ENCODE results near the gene GOLGA3.
"Not testable (repeated sequence)": the region's sequence is repeated elsewhere in the genome, so short reads cannot be mapped to it uniquely, and the experiment has no call there.

DNA sequence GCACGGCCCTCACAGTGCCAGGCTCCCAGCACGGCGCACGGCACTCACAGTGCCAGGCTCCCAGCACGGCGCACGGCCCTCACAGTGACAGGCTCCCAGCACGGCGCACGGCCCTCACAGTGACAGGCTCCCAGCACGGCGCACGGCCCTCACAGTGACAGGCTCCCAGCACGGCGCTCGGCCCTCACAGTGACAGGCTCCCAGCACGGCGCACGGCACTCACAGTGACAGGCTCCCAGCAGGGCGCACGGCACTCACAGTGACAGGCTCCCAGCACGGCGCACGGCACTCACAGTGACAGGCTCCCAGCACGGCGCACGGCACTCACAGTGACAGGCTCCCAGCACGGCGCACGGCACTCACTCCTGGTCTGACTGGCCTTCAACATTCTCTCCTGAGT is 7.6 kb upstream of the GOLGA3 start:
- TF ChIP-seq POLR2AphosphoS5 (IDR thresholded peaks at IDR 0.05; ENCODE audit: control insufficient read depth, insufficient read depth, low read depth, low read length); DMBX1 (CRISPR knock-in tag; IDR thresholded peaks at IDR 0.05; ENCODE audit: borderline replicate concordance); PHB (CRISPR knock-in tag; IDR thresholded peaks at IDR 0.05); TCF7L2 (IDR thresholded peaks at IDR 0.05; ENCODE audit: low read depth, low read length); GABPB1 (CRISPR knock-in tag; IDR thresholded peaks at IDR 0.05); SMAD1 (IDR thresholded peaks at IDR 0.05; ENCODE audit: low read depth, low read length, partially characterized antibody); BHLHE40 (IDR thresholded peaks at IDR 0.05; ENCODE audit: low read length); BRCA1 (IDR thresholded peaks at IDR 0.05); BRCA1 (CRISPR knock-in tag; IDR thresholded peaks at IDR 0.05); CHD2 (IDR thresholded peaks at IDR 0.05; ENCODE audit: low read depth, low read length); ZNF274 (IDR thresholded peaks at IDR 0.05; ENCODE audit: borderline replicate concordance, low read depth, low read length); ZBTB11 (CRISPR knock-in tag; IDR thresholded peaks at IDR 0.05): not testable (repeated sequence)
- TF ChIP-seq, protein P1, sequence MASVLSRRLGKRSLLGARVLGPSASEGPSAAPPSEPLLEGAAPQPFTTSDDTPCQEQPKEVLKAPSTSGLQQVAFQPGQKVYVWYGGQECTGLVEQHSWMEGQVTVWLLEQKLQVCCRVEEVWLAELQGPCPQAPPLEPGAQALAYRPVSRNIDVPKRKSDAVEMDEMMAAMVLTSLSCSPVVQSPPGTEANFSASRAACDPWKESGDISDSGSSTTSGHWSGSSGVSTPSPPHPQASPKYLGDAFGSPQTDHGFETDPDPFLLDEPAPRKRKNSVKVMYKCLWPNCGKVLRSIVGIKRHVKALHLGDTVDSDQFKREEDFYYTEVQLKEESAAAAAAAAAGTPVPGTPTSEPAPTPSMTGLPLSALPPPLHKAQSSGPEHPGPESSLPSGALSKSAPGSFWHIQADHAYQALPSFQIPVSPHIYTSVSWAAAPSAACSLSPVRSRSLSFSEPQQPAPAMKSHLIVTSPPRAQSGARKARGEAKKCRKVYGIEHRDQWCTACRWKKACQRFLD (CRISPR knock-in tag; IDR thresholded peaks at IDR 0.05), result not testable (repeated sequence)
